Stomach (tissue), 4 donors: Measurements from ENCODE around the gene MUC5AC.

Source experiments
- POLR2A ChIP-seq, 4 donors: fragments of 450-650 bp; IDR thresholded peaks; one replicate each; pipeline ENCODE4 v1.6.1; 2016; ENCODE audit warnings: antibody characterized with exemption in 4 of 4, control low read depth in 2 of 4, mild to moderate bottlenecking in 1 of 4, moderate library complexity in 1 of 4
- POLR2AphosphoS5 ChIP-seq, 3 donors: sonication (generic); formaldehyde crosslinking; IDR thresholded peaks; one replicate each; pipeline ENCODE4 v1.6.1; 2016; ENCODE audit warnings: antibody characterized with exemption in 3 of 3
- TF ChIP-seq, protein P1 (sequence below), 7 experiments: fragments of 450-650 bp in 4 of 7; fragments of 200-600 bp in 3 of 7; sonication (generic) in 3 of 7; IDR thresholded peaks; one replicate each; pipeline ENCODE4 v1.5.1; 2016 to 2019; ENCODE audit warnings: antibody characterized with exemption in 7 of 7, control low read depth in 2 of 7, mild to moderate bottlenecking in 1 of 7

GRCh38 chr11:1232883-1233321 lies 75.1 kb downstream of the MUC5AC start:
- TF ChIP-seq, protein P1, sequence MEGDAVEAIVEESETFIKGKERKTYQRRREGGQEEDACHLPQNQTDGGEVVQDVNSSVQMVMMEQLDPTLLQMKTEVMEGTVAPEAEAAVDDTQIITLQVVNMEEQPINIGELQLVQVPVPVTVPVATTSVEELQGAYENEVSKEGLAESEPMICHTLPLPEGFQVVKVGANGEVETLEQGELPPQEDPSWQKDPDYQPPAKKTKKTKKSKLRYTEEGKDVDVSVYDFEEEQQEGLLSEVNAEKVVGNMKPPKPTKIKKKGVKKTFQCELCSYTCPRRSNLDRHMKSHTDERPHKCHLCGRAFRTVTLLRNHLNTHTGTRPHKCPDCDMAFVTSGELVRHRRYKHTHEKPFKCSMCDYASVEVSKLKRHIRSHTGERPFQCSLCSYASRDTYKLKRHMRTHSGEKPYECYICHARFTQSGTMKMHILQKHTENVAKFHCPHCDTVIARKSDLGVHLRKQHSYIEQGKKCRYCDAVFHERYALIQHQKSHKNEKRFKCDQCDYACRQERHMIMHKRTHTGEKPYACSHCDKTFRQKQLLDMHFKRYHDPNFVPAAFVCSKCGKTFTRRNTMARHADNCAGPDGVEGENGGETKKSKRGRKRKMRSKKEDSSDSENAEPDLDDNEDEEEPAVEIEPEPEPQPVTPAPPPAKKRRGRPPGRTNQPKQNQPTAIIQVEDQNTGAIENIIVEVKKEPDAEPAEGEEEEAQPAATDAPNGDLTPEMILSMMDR (IDR thresholded peaks at IDR 0.05), result no peak
- TF ChIP-seq POLR2AphosphoS5 (IDR thresholded peaks at IDR 0.05) (no peak), POLR2A (IDR thresholded peaks at IDR 0.05) (no peak)
